Body of pancreas (tissue), 4 donors: ENCODE measurements around the gene DNAJC1. TPM values are rescaled to one million over a fixed set of nuclear protein-coding genes. Genes with fewer than 3 reads are reported as not detected.

ENCODE experiments used
- ATAC-seq: fragments of 150-250 bp; one replicate; pipeline ENCODE4 v1.9.1; 2016
- DNase-seq, 4 donors: peaks; one replicate each; pipeline ENCODE4 v3.0.0-alpha.2; 2019
- H3K27ac ChIP-seq, 4 donors: fragments of 200-600 bp; sonication (generic); 1 replicate in 3 of 4; 2 replicates in 1 of 4; pipeline versions ENCODE4 v1.5.1 to v1.6.1; 2016 to 2019; ENCODE audit warnings: mild to moderate bottlenecking in 1 of 4, mixed read lengths in 1 of 4, moderate library complexity in 1 of 4
- H3K27me3 ChIP-seq, 2 donors: fragments of 200-600 bp; sonication (generic); one replicate each; pipeline ENCODE4 v1.6.0; 2016; ENCODE audit warnings: mild to moderate bottlenecking in 1 of 2
- H3K36me3 ChIP-seq, 2 donors: fragments of 200-600 bp; sonication (generic); replicated peaks in 1 of 2; 2 replicates each; pipeline ENCODE4 v1.5.1; 2016; ENCODE audit warnings: low read depth in 2 of 2; ENCODE audit not compliant: insufficient read depth in 1 of 2
- H3K4me1 ChIP-seq: fragments of 200-600 bp; sonication (generic); one replicate; pipeline ENCODE4 v1.6.0; 2016
- H3K4me3 ChIP-seq, 2 donors: fragments of 200-600 bp; sonication (generic); 1 replicate in 1 of 2; 2 replicates in 1 of 2; pipeline ENCODE4 v1.5.1; 2016 to 2019
- H3K9me3 ChIP-seq, 3 donors: fragments of 200-600 bp; sonication (generic); 1 replicate in 2 of 3; 2 replicates in 1 of 3; pipeline ENCODE4 v1.5.1; 2016
- POLR2A ChIP-seq, 3 donors: fragments of 450-650 bp; IDR thresholded peaks; one replicate each; pipeline ENCODE4 v1.6.1; 2016; ENCODE audit warnings: antibody characterized with exemption in 3 of 3, mild to moderate bottlenecking in 2 of 3
- WGBS, 2 donors: methylation state at CpG; one replicate each; pipeline ENCODE4 v1.1.5; 2017; 5-methylcytosine and 5-hydroxymethylcytosine counted together
- intact Hi-C: fragments of 100-400 bp; cut with DNase I; formaldehyde crosslinking; loops from one replicate; pipeline ENCODE4 v1.15.1; 2023
- total RNA-seq, 2 donors: library from RNA; depleted of rRNA; stranded (reverse); fragments of >200 nt; gene quantifications; one replicate each; pipeline ENCODE4 v1.1.0, GENCODE V29; 2016
- TF ChIP-seq, protein P1 (sequence below), 7 experiments: fragments of 450-650 bp in 4 of 7; fragments of 200-600 bp in 3 of 7; sonication (generic) in 3 of 7; IDR thresholded peaks; one replicate each; pipeline ENCODE4 v1.5.1; 2016 to 2019; ENCODE audit warnings: antibody characterized with exemption in 7 of 7

The DNAJC1 gene
- total RNA-seq, 2 donors from 2014 or later, result 45.7 to 90.3 TPM

- H3K9me3 ChIP-seq, result no peaks in the 10 kb centered on the region
- no peaks in the 10 kb centered on the region for H3K36me3 ChIP-seq
- TF ChIP-seq, protein P1, sequence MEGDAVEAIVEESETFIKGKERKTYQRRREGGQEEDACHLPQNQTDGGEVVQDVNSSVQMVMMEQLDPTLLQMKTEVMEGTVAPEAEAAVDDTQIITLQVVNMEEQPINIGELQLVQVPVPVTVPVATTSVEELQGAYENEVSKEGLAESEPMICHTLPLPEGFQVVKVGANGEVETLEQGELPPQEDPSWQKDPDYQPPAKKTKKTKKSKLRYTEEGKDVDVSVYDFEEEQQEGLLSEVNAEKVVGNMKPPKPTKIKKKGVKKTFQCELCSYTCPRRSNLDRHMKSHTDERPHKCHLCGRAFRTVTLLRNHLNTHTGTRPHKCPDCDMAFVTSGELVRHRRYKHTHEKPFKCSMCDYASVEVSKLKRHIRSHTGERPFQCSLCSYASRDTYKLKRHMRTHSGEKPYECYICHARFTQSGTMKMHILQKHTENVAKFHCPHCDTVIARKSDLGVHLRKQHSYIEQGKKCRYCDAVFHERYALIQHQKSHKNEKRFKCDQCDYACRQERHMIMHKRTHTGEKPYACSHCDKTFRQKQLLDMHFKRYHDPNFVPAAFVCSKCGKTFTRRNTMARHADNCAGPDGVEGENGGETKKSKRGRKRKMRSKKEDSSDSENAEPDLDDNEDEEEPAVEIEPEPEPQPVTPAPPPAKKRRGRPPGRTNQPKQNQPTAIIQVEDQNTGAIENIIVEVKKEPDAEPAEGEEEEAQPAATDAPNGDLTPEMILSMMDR (IDR thresholded peaks at IDR 0.05), result peak; percentile 27 to 56 (median 52)
- TF ChIP-seq POLR2A (IDR thresholded peaks at IDR 0.05), result no peak
- peak; percentile 74 for ATAC-seq
- 28 to 29% methylated on average over 5 of the region's 5 CpGs for WGBS, 2 donors
- no peak overlapping the region for H3K4me3 ChIP-seq
- intact Hi-C loops, result loop anchor here (10.0 kb wide), 1 partner anchor 1005 kb away; no protein-coding TSS in a partner anchor
- H3K27ac ChIP-seq, result peak overlapping the region in 1 of 4 donors; percentile 20
- H3K4me1 ChIP-seq, result peaks cover 5% of the 10 kb centered on the region
- peak; percentile 37 to 69 (median 57) for DNase-seq
- H3K27me3 ChIP-seq, result no peaks in the 10 kb centered on the region
Observed at GRCh38 chr10:21989453-21990154, 13.9 kb downstream of the DNAJC1 start.

- no peaks in the 10 kb centered on the region for H3K27me3 ChIP-seq
- no peak overlapping the region for H3K4me3 ChIP-seq
- no peak for DNase-seq
- H3K9me3 ChIP-seq, result no peaks in the 10 kb centered on the region
- H3K4me1 ChIP-seq, result peaks cover 5% of the 10 kb centered on the region
- ATAC-seq, result no peak
- WGBS, 2 donors, result 88 to 100% methylated on average over 1 of the region's 1 CpG
- intact Hi-C loops, result no loop called here
- H3K27ac ChIP-seq, result no peak overlapping the region
- no peak for TF ChIP-seq POLR2A (IDR thresholded peaks at IDR 0.05)
- TF ChIP-seq, protein P1 (IDR thresholded peaks at IDR 0.05), result no peak
- H3K36me3 ChIP-seq, result no peaks in the 10 kb centered on the region
Observed at GRCh38 chr10:21985541-21985940, 18.0 kb downstream of the DNAJC1 start.

- ATAC-seq (no peak), DNase-seq (no peak)
- H3K36me3 ChIP-seq, result no peaks in the 10 kb centered on the region
- H3K27ac ChIP-seq, result no peak overlapping the region
- 90 to 94% methylated on average over 3 of the region's 3 CpGs for WGBS, 2 donors
- H3K4me3 ChIP-seq, result no peak overlapping the region
- no peaks in the 10 kb centered on the region for H3K9me3 ChIP-seq
- H3K27me3 ChIP-seq, result no peaks in the 10 kb centered on the region
- no peaks in the 10 kb centered on the region for H3K4me1 ChIP-seq
- no peak for TF ChIP-seq POLR2A (IDR thresholded peaks at IDR 0.05)
- TF ChIP-seq, protein P1 (IDR thresholded peaks at IDR 0.05), result no peak
- intact Hi-C loops, result no loop called here
Observed at GRCh38 chr10:21981118-21981517, 22.4 kb downstream of the DNAJC1 start.

DNA sequence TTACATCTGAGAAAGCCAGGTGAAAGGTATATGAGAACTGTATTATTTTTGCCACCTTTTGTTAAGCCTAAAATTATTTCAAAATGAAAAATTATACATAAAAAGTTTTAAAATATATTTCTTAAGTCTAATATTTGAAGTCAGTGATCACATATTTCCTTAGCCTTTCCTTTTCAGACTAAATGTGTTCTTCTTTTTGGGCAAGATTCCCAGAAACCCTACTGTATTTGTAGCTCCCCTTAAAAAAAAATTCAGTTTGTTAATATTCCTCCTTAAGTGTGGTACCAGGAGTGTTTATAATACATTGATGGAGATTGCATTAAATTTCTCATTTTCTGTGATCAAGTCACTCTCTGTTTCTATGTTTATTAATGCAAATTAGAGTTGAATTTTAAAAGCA is 22.8 kb downstream of the DNAJC1 start:
- DNase-seq, result no peak
- no peaks in the 10 kb centered on the region for H3K27me3 ChIP-seq
- no peak overlapping the region for H3K4me3 ChIP-seq
- H3K4me1 ChIP-seq, result peaks cover 2% of the 10 kb centered on the region
- H3K36me3 ChIP-seq, result no peaks in the 10 kb centered on the region
- H3K27ac ChIP-seq, result no peak overlapping the region
- TF ChIP-seq, protein P1 (IDR thresholded peaks at IDR 0.05), result no peak
- no peak for TF ChIP-seq POLR2A (IDR thresholded peaks at IDR 0.05)
- intact Hi-C loops, result no loop called here
- H3K9me3 ChIP-seq, result no peaks in the 10 kb centered on the region
- no peak for ATAC-seq
